Esophagus muscularis mucosa (tissue), 4 donors: Measurements from ENCODE around the gene NRXN3.

ENCODE experiments used
- EP300 ChIP-seq: sonication (generic); formaldehyde crosslinking; IDR thresholded peaks from one replicate; pipeline ENCODE4 v1.6.1; 2017; ENCODE audit warnings: antibody characterized with exemption
- POLR2A ChIP-seq: fragments of 450-650 bp; IDR thresholded peaks from one replicate; pipeline ENCODE4 v1.6.1; 2017; ENCODE audit warnings: antibody characterized with exemption, moderate library complexity, mild to moderate bottlenecking, low read depth
- POLR2AphosphoS5 ChIP-seq, 2 donors: sonication (generic); formaldehyde crosslinking; IDR thresholded peaks; one replicate each; pipeline ENCODE4 v1.6.1; 2017; ENCODE audit warnings: antibody characterized with exemption in 2 of 2
- TF ChIP-seq, protein P1 (sequence below), 3 experiments: fragments of 200-600 bp in 2 of 3; fragments of 450-650 bp in 1 of 3; sonication (generic) in 2 of 3; IDR thresholded peaks; one replicate each; pipeline ENCODE4 v1.5.1; 2017 to 2019; ENCODE audit warnings: antibody characterized with exemption in 3 of 3, mild to moderate bottlenecking in 2 of 3, moderate library complexity in 1 of 3

DNA sequence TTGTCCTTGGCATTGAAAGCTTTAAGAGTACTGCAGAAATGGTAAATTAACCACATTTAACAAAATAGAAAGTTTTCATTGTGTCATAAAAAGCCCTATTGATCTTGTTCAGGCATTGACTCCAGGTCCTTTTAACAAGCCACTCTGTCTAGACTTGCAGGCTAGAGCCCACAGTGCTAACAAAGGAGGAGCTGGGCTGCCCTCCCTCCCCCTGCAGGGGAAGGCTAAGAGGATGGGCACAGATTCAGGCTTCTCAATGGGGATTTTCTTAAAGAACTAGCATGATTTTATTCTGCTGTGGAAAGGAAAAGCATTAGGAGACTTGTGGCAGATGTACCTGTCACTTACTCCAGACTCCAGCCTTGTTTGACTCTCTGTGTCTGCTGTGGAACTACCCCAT lies 463.6 kb downstream of the NRXN3 start:
- TF ChIP-seq POLR2A: no peak
- TF ChIP-seq, protein P1, sequence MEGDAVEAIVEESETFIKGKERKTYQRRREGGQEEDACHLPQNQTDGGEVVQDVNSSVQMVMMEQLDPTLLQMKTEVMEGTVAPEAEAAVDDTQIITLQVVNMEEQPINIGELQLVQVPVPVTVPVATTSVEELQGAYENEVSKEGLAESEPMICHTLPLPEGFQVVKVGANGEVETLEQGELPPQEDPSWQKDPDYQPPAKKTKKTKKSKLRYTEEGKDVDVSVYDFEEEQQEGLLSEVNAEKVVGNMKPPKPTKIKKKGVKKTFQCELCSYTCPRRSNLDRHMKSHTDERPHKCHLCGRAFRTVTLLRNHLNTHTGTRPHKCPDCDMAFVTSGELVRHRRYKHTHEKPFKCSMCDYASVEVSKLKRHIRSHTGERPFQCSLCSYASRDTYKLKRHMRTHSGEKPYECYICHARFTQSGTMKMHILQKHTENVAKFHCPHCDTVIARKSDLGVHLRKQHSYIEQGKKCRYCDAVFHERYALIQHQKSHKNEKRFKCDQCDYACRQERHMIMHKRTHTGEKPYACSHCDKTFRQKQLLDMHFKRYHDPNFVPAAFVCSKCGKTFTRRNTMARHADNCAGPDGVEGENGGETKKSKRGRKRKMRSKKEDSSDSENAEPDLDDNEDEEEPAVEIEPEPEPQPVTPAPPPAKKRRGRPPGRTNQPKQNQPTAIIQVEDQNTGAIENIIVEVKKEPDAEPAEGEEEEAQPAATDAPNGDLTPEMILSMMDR (IDR thresholded peaks at IDR 0.05): no peak
- TF ChIP-seq POLR2AphosphoS5 (IDR thresholded peaks at IDR 0.05): no peak
- TF ChIP-seq EP300: no peak
